Ectodermal cell (in vitro differentiated cells): ENCODE data around the gene LTBP3.

Experiments used
- H3K27ac ChIP-seq: 2 replicates; pipeline ENCODE4 v1.7.0; 2013; ENCODE audit warnings: mild to moderate bottlenecking, low read depth, low read length; ENCODE audit not compliant: insufficient read depth, poor library complexity, severe bottlenecking
- H3K27me3 ChIP-seq: 2 replicates; pipeline ENCODE4 v1.7.0; 2013; ENCODE audit warnings: mild to moderate bottlenecking, low read length; ENCODE audit not compliant: insufficient read depth, control insufficient read depth, poor library complexity, severe bottlenecking
- H3K36me3 ChIP-seq: one replicate; pipeline ENCODE4 v1.7.0; 2013; ENCODE audit warnings: low read length; ENCODE audit not compliant: control insufficient read depth, insufficient read depth
- H3K4me1 ChIP-seq: one replicate; pipeline ENCODE4 v1.7.0; 2013; ENCODE audit warnings: low read length; ENCODE audit not compliant: control insufficient read depth, insufficient read depth
- H3K4me3 ChIP-seq: 2 replicates; pipeline ENCODE4 v1.7.0; 2013; ENCODE audit warnings: low read depth, low read length, control low read depth; ENCODE audit not compliant: insufficient read depth
- H3K9me3 ChIP-seq: 2 replicates; pipeline ENCODE4 v1.7.0; 2013; ENCODE audit warnings: mild to moderate bottlenecking, low read length, moderate library complexity; ENCODE audit not compliant: control insufficient read depth
- WGBS, 2 experiments: methylation state at CpG; one replicate each; pipeline ENCODE4 v1.1.7; 2013; ENCODE audit warnings: missing lambda C conversion rate in 2 of 2; 5-methylcytosine and 5-hydroxymethylcytosine counted together

Gene LTBP3

GRCh38 chr11:65554057-65554818, 3.9 kb downstream of the LTBP3 start:
- Histone ChIP-seq H3K4me3 (peak overlapping the region; percentile 20), H3K36me3 (no peaks in the 10 kb centered on the region), H3K9me3 (no peaks in the 10 kb centered on the region), H3K27ac (no peak overlapping the region), H3K4me1 (peaks cover 39% of the 10 kb centered on the region), H3K27me3 (peaks cover 42% of the 10 kb centered on the region)
- WGBS, 2 experiments: 84 to 85% methylated on average over 27 of the region's 27 CpGs

GRCh38 chr11:65553301-65554001, 4.7 kb downstream of the LTBP3 start:
- 20 to 21% methylated on average over 37 of the region's 37 CpGs for WGBS, 2 experiments
- H3K4me3 ChIP-seq: peak overlapping the region; percentile 20
- H3K36me3 ChIP-seq: no peaks in the 10 kb centered on the region
- H3K4me1 ChIP-seq: peaks cover 32% of the 10 kb centered on the region
- H3K9me3 ChIP-seq: no peaks in the 10 kb centered on the region
- H3K27me3 ChIP-seq: peaks cover 46% of the 10 kb centered on the region
- H3K27ac ChIP-seq: no peak overlapping the region

DNA sequence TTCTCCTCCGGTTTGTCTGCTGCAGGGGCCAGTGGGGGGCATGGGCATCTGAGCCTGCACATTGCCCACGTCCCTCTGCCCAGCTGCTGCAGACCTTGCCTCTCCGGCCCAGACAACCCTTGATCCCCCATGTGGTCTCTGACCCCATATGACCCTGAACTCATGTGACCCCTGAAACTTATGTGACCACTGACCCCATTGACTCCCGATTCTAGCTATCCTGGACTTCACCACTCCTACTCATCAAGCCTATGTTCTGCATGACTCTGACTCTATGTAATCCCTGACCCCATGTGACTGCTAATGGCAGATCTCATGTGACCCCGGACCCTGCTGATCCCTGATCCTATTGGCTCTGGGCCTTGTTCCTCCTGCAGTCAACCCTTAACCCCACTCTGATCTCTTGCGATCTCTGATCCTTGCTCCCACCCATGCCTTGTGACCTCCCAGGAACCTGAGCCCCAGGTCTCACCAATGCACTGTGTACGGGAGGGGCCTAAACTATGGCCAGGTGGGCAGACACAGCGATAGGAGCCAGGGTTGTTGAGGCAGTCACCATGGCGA, 5.7 kb downstream of the LTBP3 start:
- H3K27ac ChIP-seq: no peak overlapping the region
- 85% methylated on average over 9 of the region's 9 CpGs for WGBS, 2 experiments
- H3K9me3 ChIP-seq: no peaks in the 10 kb centered on the region
- peaks cover 55% of the 10 kb centered on the region for H3K27me3 ChIP-seq
- peaks cover 32% of the 10 kb centered on the region for H3K4me1 ChIP-seq
- H3K4me3 ChIP-seq: no peak overlapping the region
- H3K36me3 ChIP-seq: no peaks in the 10 kb centered on the region

DNA sequence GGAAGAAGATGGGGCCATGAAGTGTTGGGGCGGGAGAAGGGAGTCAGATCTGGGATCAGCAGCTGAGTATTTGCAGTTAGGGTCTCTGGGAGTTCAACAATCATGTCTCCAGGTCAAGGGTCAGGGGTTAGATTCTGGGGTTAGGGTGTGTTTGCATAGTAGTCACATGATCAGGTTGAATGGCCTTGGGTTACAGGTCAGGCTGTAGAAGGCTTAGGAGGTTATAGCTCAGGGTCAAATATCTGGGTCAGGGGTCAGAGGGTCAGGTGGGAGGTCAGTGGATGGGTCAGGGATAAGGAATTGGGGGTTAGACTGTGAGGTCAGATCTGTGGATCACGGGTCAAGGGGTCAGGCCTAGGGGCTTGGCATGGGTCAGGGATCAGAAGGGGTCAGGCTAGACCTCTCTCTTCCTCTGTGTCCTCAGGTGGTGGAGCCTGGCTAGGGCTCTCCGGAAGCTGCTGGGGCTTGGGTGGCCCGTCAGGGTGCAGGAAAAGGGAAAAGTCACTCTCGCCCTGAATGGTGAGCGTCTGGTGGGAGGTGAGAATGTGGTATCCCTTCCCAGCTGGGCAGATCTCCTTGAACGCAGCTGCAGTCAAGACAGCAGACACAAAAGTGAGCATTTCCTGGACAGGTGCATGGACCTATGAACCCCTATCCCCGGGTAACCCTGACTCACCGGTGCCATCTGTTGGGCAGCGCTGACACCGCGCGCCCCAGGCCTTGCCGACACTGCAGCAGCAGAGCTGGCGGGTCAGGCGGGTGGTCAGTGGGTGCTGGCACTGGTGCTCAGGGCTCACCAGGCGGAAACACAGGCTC, 6.4 kb downstream of the LTBP3 start:
- H3K4me3 ChIP-seq: no peak overlapping the region
- WGBS, 2 experiments: 59% methylated on average over 17 of the region's 17 CpGs

GRCh38 chr11:65549096-65549495, 9.1 kb downstream of the LTBP3 start:
- H3K4me1 ChIP-seq: peaks cover 12% of the 10 kb centered on the region
- H3K27me3 ChIP-seq: peaks cover 65% of the 10 kb centered on the region
- WGBS, 2 experiments: 88 to 95% methylated on average over 3 of the region's 3 CpGs
- no peaks in the 10 kb centered on the region for H3K36me3 ChIP-seq
- no peaks in the 10 kb centered on the region for H3K9me3 ChIP-seq
- H3K27ac ChIP-seq: no peak overlapping the region
- H3K4me3 ChIP-seq: no peak overlapping the region

More for the DNA sequence above, 6.4 kb downstream of the LTBP3 start:
- H3K27ac ChIP-seq: no peak overlapping the region
- peaks cover 28% of the 10 kb centered on the region for H3K4me1 ChIP-seq
- H3K27me3 ChIP-seq: peaks cover 55% of the 10 kb centered on the region
- H3K36me3 ChIP-seq: no peaks in the 10 kb centered on the region
- no peaks in the 10 kb centered on the region for H3K9me3 ChIP-seq

- Histone ChIP-seq H3K36me3 (no peaks in the 10 kb centered on the region), H3K9me3 (no peaks in the 10 kb centered on the region), H3K4me1 (peaks cover 5% of the 10 kb centered on the region), H3K27ac (no peak overlapping the region), H3K27me3 (peaks cover 66% of the 10 kb centered on the region), H3K4me3 (no peak overlapping the region)
- 89 to 90% methylated on average over 3 of the region's 3 CpGs for WGBS, 2 experiments
Measured at GRCh38 chr11:65548395-65548794, 9.8 kb downstream of the LTBP3 start.

DNA sequence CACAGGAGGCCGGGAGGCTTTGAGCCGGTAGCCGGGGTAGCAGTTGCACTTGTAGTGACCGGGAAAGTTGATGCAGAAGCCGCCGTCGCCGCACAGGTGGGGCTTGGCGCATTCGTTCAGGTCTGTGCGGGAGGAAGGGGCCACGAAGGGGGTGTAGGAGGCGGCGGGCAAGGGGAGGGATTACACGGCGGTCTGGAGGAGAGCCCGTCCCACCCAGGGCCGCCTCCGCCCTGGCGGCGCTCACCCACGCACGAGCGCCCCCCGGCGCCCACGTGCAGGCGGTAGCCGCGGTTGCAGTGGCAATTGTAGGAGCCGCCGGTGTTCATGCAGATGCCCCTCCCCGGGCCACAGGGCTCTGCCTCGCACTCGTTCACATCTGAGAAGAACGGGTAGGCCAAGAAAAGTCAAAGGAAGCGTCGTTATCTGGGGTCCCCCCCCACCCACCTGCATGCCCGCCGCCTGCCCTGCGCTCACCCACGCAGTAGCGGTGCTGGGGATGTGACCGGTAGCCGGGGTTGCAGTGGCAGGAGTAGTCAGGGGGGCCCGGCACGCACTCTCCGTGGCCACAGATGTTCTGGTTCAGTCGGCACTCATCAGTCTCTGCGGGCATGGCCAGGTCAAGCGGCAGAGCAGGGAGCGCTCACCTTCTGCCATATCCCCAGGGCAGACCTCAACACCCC, 10.6 kb downstream of the LTBP3 start:
- no peak overlapping the region for H3K27ac ChIP-seq
- peaks cover 67% of the 10 kb centered on the region for H3K27me3 ChIP-seq
- H3K4me1 ChIP-seq: peaks cover 2% of the 10 kb centered on the region
- 60 to 65% methylated on average over 52 of the region's 52 CpGs for WGBS, 2 experiments
- no peaks in the 10 kb centered on the region for H3K36me3 ChIP-seq
- no peaks in the 10 kb centered on the region for H3K9me3 ChIP-seq
- no peak overlapping the region for H3K4me3 ChIP-seq

DNA sequence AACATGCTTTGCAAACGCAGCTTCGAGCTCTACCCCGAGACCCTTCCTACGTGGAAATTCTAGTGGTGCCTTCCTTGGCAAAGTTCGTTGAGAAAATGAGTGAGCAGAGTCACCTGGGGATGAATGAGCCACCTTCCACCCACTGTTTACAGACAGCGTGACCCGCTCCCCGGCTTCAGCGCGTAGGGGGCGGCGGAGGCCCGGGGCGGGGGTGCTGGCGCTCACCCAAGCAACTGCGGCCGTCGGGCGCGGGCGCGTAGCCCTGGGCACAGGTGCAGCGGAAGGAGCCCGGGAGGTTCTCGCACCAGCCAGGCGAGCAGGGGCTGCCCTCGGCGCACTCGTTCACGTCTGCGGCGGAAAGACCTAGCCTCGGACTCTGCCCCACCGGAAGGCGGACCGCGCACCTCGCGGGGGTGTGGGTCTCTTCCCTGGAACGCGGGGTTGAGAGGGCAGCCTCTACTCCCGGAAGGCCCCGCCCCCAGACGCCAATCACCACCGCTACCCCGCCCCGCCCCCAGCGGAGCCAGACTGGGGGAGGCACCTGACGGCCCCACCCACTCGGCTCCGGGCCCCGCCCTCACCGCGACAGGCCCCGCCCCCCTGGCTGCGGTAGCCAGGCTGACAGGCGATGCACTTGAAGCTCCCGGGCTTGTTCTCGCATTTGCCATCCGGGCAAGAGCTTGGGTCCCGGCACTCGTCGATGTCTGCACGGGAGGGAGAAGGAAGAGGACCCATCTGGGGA, 11.8 kb downstream of the LTBP3 start:
- Histone ChIP-seq H3K27ac (no peak overlapping the region), H3K4me3 (peak overlapping the region; percentile 42), H3K9me3 (no peaks in the 10 kb centered on the region), H3K36me3 (no peaks in the 10 kb centered on the region), H3K27me3 (peaks cover 71% of the 10 kb centered on the region), H3K4me1 (no peaks in the 10 kb centered on the region)
- WGBS, 2 experiments: 4% methylated on average over 64 of the region's 64 CpGs

DNA sequence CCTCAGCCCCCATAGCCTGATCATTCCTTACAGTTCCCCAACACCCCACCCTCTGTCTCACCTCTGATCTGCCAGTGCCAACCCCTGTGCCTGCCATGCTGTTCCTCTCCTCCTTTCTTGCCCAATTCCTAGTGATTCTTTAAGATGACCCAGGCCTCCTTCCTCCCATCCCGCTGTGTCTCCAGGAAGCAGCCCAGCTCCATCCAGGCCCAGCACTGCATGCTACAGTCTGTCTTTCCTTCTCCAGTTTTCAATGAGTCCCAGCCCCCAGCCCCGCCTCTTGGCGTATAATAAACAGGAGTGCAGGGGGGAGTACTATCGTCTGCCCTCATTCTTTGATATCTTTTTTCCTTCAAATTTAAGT, 12.3 kb downstream of the LTBP3 start:
- Histone ChIP-seq H3K27me3 (peaks cover 77% of the 10 kb centered on the region), H3K4me1 (no peaks in the 10 kb centered on the region), H3K9me3 (no peaks in the 10 kb centered on the region), H3K4me3 (peak overlapping the region; percentile 42), H3K36me3 (no peaks in the 10 kb centered on the region), H3K27ac (no peak overlapping the region)
- WGBS, 2 experiments: 48% methylated on average over 4 of the region's 4 CpGs
